PC-9 (cell line): ENCODE measurements around the gene MRPL12. TPM values are rescaled to one million over a fixed set of nuclear protein-coding genes. Genes with fewer than 3 reads are reported as not detected.
A peak's percentile ranks its signal among the peaks of the same experiment; 100 is the strongest.

Source experiments
- BruUV-seq: library from RNA; stranded (reverse); fragments of 400-500 nt; replicated peaks from 2 replicates; lab custom pipeline; 2021; lab: Mats Ljungman, UMichigan
- CTCF ChIA-PET: fragments of 300-600 bp; sonication (Branson Sonifier 250); formaldehyde crosslinking; loops from one replicate; lab custom pipeline; 2022; ENCODE audit warnings: antibody characterized with exemption; lab: Charles Lee
- POLR2A ChIA-PET: fragments of 300-600 bp; sonication (Branson Sonifier 250); formaldehyde crosslinking; loops from one replicate; lab custom pipeline; 2022; ENCODE audit warnings: antibody characterized with exemption; ENCODE audit not compliant: unreplicated experiment; lab: Charles Lee
- DNase-seq, 2 experiments: peaks; one replicate each; pipeline versions ENCODE4 v3.0.0 to v3.0.0-alpha.2; 2015 to 2022; ENCODE audit warnings: mixed read lengths in 1 of 2
- H2AFZ ChIP-seq: fragments of 200-600 bp; sonication (generic); 2 replicates; pipeline ENCODE4 v1.8.1; 2017; ENCODE audit warnings: antibody characterized with exemption
- H3F3A ChIP-seq: fragments of 200-600 bp; sonication (generic); 2 replicates; pipeline ENCODE4 v1.8.1; 2017; ENCODE audit warnings: antibody characterized with exemption, mild to moderate bottlenecking, low read depth; ENCODE audit not compliant: insufficient read depth
- H3K27ac ChIP-seq: fragments of 200-600 bp; sonication (generic); 2 replicates; pipeline ENCODE4 v1.6.1; 2016; ENCODE audit warnings: mixed run types
- H3K27me3 ChIP-seq: fragments of 200-600 bp; sonication (generic); 2 replicates; pipeline ENCODE4 v1.6.1; 2016; ENCODE audit warnings: low read depth, mixed run types; ENCODE audit not compliant: insufficient read depth
- H3K36me3 ChIP-seq: fragments of 200-600 bp; sonication (generic); 2 replicates; pipeline ENCODE4 v1.6.1; 2016; ENCODE audit warnings: low read depth, mixed run types
- H3K4me1 ChIP-seq: fragments of 200-600 bp; sonication (generic); replicated peaks from 2 replicates; pipeline ENCODE4 v1.6.1; 2016; ENCODE audit warnings: mixed run types; ENCODE audit not compliant: insufficient read depth
- H3K4me2 ChIP-seq: fragments of 200-600 bp; sonication (generic); 2 replicates; pipeline ENCODE4 v1.6.1; 2017; ENCODE audit warnings: mixed run types
- H3K4me3 ChIP-seq: fragments of 200-600 bp; sonication (generic); 2 replicates; pipeline ENCODE4 v1.6.1; 2016; ENCODE audit warnings: mixed run types
- H3K79me2 ChIP-seq: fragments of 200-600 bp; sonication (generic); 2 replicates; pipeline ENCODE4 v1.6.1; 2017; ENCODE audit warnings: low read depth, mixed run types
- H3K9me2 ChIP-seq: fragments of 200-600 bp; sonication (generic); 2 replicates; pipeline ENCODE4 v1.8.1; 2017; ENCODE audit warnings: mild to moderate bottlenecking; ENCODE audit not compliant: insufficient read depth
- H3K9me3 ChIP-seq: fragments of 200-600 bp; sonication (generic); 2 replicates; pipeline ENCODE4 v1.8.1; 2016; ENCODE audit warnings: low read depth; ENCODE audit not compliant: insufficient read depth
- H4K20me1 ChIP-seq: fragments of 200-600 bp; sonication (generic); 2 replicates; pipeline ENCODE4 v1.8.1; 2017; ENCODE audit not compliant: insufficient read depth
- CTCF ChIP-seq: fragments of 200-600 bp; sonication (generic); conservative IDR thresholded peaks from 2 replicates; pipeline ENCODE4 v1.6.1; 2017; ENCODE audit warnings: mixed run types, antibody characterized with exemption, mild to moderate bottlenecking, moderate library complexity
- EZH2 ChIP-seq: fragments of 200-600 bp; sonication (generic); IDR thresholded peaks from 2 replicates; pipeline ENCODE4 v1.8.0; 2017; ENCODE audit warnings: antibody characterized with exemption, low read depth
- intact Hi-C: fragments of 100-400 bp; cut with micrococcal nuclease; formaldehyde crosslinking; loops from one replicate; pipeline ENCODE4 v1.10.0; 2022; ENCODE audit not compliant: unreplicated experiment
- total RNA-seq: library from RNA; stranded (reverse); gene quantifications from 2 replicates; pipeline ENCODE4 v1.2.3, GENCODE V29; 2021

MRPL12 gene
- total RNA-seq, 1 experiment from 2014 or later = 98.6 TPM

GRCh38 chr17:81707725-81708646, 4.8 kb downstream of the MRPL12 start:
- Histone ChIP-seq H3K4me3 (no peak overlapping the region), H3K9me3 (no peaks in the 10 kb centered on the region), H3K9me2 (no peaks in the 10 kb centered on the region), H3K79me2 (peaks cover 27% of the 10 kb centered on the region), H3K27me3 (no peaks in the 10 kb centered on the region), H3K4me1 (peaks cover 14% of the 10 kb centered on the region), H3K4me2 (no peak overlapping the region), H4K20me1 (no peaks in the 10 kb centered on the region), H3K36me3 (no peaks in the 10 kb centered on the region), H2AFZ (no peak overlapping the region), H3F3A (peaks cover 29% of the 10 kb centered on the region; the same call in 1 of the 2 replicates), H3K27ac (no peak overlapping the region)
- no TSS peak for BruUV-seq
- intact Hi-C loops = no loop called here
- POLR2A ChIA-PET = no interaction called here
- CTCF ChIA-PET = interaction anchor here (0.6 kb wide), 1 partner anchor 31 kb away, joined by 4 read pairs; no protein-coding TSS in a partner anchor
- TF ChIP-seq EZH2 = no peak
- TF ChIP-seq CTCF = no peak
- no peak for DNase-seq

DNA sequence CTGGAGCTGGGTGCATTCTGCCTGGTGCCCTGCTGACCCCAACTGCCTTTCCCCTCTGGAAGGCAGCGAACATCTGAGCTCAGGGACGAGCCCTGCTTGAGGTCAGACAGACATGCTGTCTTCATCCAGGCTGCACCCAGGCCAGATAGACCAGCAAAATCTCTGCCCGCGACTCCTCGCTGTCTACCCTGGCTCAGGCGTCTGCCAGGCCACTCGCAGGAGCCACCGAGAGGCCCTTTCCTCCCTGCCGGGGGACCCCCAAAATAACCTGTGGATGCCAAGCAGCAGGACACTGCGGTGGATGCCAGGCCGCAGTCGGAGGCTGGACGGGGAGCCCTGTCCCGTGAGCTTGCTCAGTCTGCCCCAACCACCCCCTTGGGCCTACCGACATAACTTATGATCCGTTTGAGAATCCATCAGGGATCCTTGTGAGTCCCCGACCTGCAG, 5.6 kb downstream of the MRPL12 start:
- peaks cover 16% of the 10 kb centered on the region for H3K4me1 ChIP-seq
- no peak overlapping the region for H2AFZ ChIP-seq
- no peak overlapping the region for H3K4me3 ChIP-seq
- ChIA-PET POLR2A (interaction anchor here (0.5 kb wide), 1 partner anchor 9 kb away, joined by 4 read pairs; no protein-coding TSS in a partner anchor), CTCF (no interaction called here)
- H3K27ac ChIP-seq = no peak overlapping the region
- H3K9me2 ChIP-seq = no peaks in the 10 kb centered on the region
- no peak overlapping the region for H3K4me2 ChIP-seq
- no TSS peak for BruUV-seq
- no peaks in the 10 kb centered on the region for H3K36me3 ChIP-seq
- no peaks in the 10 kb centered on the region for H3K9me3 ChIP-seq
- intact Hi-C loops = no loop called here
- H3K27me3 ChIP-seq = no peaks in the 10 kb centered on the region
- H4K20me1 ChIP-seq = no peaks in the 10 kb centered on the region
- H3F3A ChIP-seq = peaks cover 34% of the 10 kb centered on the region; the same call in 1 of the 2 replicates
- peaks cover 29% of the 10 kb centered on the region for H3K79me2 ChIP-seq
- TF ChIP-seq EZH2 (no peak), CTCF (no peak)
- DNase-seq = no peak

DNA sequence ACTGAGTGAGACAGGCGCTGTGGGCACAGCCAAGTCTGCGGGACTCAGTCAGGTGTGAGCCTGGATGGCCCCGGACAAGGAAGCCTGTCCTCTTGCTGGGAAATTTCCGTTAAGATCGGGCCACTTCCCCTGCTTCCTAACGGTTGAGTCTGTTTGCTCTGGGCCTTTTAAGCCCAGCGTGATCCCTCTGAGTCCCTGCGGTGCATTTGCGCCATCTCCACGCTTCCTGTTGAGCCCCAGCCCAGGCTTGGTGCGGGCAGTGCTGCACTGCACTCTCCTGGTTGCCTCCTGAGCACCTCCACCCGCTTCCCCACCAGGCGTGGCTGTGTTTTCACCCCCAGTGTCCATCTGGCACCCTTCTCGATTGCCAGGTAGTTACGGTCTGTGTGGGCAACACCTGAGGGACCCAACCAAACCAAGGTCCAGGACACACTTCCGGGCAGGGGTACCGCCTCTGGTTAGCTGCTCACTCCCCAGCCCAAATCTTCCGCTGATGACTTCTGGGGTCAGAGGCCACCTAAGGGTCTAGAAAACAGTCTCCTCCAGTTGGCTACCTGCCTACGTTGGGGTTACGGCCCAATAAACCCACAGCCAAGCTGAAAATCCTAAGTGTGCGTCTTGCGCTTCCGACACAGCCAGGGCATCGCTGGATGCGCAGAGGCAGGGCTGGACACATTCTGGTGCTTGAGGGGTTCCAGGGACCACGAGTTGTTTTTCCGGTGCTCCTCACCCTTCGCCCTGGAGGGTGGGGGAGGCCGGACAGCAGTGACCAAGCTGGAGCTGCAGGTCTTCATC, 7.5 kb downstream of the MRPL12 start:
- Histone ChIP-seq H3K27me3 (no peaks in the 10 kb centered on the region), H3K9me3 (no peaks in the 10 kb centered on the region), H3K9me2 (no peaks in the 10 kb centered on the region), H3K4me3 (peak overlapping the region; percentile 46; the same call in 1 of the 2 replicates), H3F3A (peaks cover 26% of the 10 kb centered on the region; the same call in 1 of the 2 replicates), H3K4me1 (peaks cover 24% of the 10 kb centered on the region), H3K4me2 (peak overlapping the region; percentile 77), H2AFZ (no peak overlapping the region), H3K27ac (peak overlapping the region; percentile 50), H3K79me2 (peaks cover 27% of the 10 kb centered on the region), H4K20me1 (0 out of 2 replicates have a peak, but pooled peaks cover 3% of the 10 kb centered on the region), H3K36me3 (no peaks in the 10 kb centered on the region)
- intact Hi-C loops = loop anchor here (5.0 kb wide), 1 partner anchor 73 kb away; the partner anchor contains the start of genes NPLOC4 and TSPAN10
- no peak for DNase-seq
- TF ChIP-seq CTCF (no peak), EZH2 (no peak)
- ChIA-PET CTCF (no interaction called here), POLR2A (interaction anchor here (0.5 kb wide), 1 partner anchor 85 kb away, joined by 8 read pairs; no protein-coding TSS in a partner anchor)
- BruUV-seq = no TSS peak
